SJCRH30 (cell line): ENCODE data around the gene RGS13. TPM values are rescaled to one million over a fixed set of nuclear protein-coding genes. Genes with fewer than 3 reads are reported as not detected.
A peak's percentile ranks its signal among the peaks of the same experiment; 100 is the strongest.

Experiments
- DNase-seq, 2 experiments: peaks; one replicate each; pipeline ENCODE4 v3.0.0-alpha.2; 2015 to 2020
- H3K27ac ChIP-seq: fragments of 250-450 bp; sonication (Bioruptor Pico); 2 replicates; pipeline ENCODE4 v1.5.1; 2020; ENCODE audit warnings: mild to moderate bottlenecking, moderate library complexity
- H3K27me3 ChIP-seq: fragments of 250-450 bp; sonication (Bioruptor Pico); 2 replicates; pipeline ENCODE4 v1.5.1; 2020; ENCODE audit warnings: mild to moderate bottlenecking, moderate library complexity
- H3K36me3 ChIP-seq: fragments of 250-450 bp; sonication (Bioruptor Pico); 2 replicates; pipeline ENCODE4 v1.5.1; 2020; ENCODE audit warnings: mild to moderate bottlenecking, moderate library complexity
- H3K4me1 ChIP-seq: fragments of 250-450 bp; sonication (Bioruptor Pico); 2 replicates; pipeline ENCODE4 v1.5.1; 2020; ENCODE audit warnings: mild to moderate bottlenecking, moderate library complexity
- H3K4me3 ChIP-seq: fragments of 250-450 bp; sonication (Bioruptor Pico); 2 replicates; pipeline ENCODE4 v1.5.1; 2020; ENCODE audit warnings: mild to moderate bottlenecking, moderate library complexity
- H3K9me3 ChIP-seq: fragments of 250-450 bp; sonication (Bioruptor Pico); replicated peaks from 2 replicates; pipeline ENCODE4 v1.5.1; 2020; ENCODE audit warnings: mild to moderate bottlenecking, moderate library complexity
- total RNA-seq: library from RNA; depleted of rRNA; stranded (reverse); fragments of >200 nt; shearing (Covaris generic); gene quantifications from 2 replicates; pipeline ENCODE4 v1.2.3, GENCODE V29; 2014; rRNA removed

The RGS13 gene, protein sequence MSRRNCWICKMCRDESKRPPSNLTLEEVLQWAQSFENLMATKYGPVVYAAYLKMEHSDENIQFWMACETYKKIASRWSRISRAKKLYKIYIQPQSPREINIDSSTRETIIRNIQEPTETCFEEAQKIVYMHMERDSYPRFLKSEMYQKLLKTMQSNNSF
- not detected in 2 replicates for total RNA-seq

DNA sequence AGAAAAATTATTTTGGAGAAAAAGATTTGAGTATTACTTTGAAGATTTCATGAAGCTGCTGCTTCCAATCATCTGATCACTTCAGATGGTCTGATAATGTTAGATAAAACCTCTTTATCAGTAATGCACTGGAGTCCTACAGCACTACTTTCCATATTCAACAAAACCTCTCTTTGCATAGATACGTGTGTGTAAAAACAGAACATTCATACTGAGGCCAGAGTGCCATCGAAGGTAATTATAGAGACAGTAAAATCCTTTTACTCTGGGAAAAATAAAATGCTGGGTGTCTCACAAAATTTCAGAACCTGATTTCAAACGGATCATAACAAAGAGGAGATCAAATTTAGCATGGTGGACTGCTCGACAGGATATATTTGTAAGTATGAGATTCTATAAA lies at the start of gene RGS13:
Gene RGS13, plus strand, starts transcription at position 209 of the 400 bp plus-strand sequence. CDS start 8,188 bp downstream, outside the sequence.
- no peaks in the 10 kb centered on the region for H3K27me3 ChIP-seq
- H3K4me1 ChIP-seq = no peaks in the 10 kb centered on the region
- DNase-seq = no peak
- H3K9me3 ChIP-seq = no peaks in the 10 kb centered on the region
- no peak within 1 kb of the TSS for H3K4me3 ChIP-seq
- H3K27ac ChIP-seq = no peak within 1 kb of the TSS
- no peaks in the 10 kb centered on the region for H3K36me3 ChIP-seq

DNA sequence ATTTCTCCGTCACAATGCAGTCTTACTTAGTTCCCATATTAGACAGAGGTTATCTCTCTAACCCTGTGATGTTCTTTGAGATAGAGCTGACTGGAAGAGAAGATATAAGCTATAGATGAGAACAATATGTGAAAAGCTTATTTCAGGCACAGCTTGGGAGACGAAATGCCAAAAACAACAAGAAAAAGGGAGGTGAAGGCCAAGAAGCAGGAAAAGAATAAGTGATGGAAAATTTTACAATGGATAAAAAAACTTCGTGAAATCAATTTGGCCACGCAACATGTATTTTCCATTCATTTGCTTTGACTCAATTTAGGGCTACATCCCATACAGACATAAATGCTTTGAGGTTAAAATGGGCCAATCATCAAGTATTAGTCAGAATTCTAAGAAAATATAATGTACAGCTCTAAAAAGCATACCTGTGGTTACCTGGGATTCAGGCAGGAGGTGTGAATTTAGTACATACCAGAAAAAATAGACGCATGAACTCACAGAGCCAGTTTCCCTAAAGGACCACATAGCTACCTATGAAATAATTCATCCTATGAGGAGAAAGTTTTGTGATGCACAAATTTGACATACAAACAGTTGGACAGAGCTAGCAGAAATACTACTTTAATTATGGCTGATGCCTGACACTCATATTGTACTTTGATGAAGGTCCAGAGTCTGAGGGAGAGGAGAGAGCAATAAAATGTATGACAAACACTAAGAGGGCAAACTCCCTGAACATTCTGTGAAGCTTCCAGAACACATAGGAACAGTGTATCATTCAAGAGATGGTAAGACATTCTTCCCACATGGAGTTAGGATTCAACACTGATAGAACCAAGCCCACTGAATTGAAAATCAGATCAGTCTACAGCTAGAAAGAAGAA lies 48.3 kb upstream of the RGS13 start:
- H3K4me3 ChIP-seq = no peak overlapping the region
- H3K9me3 ChIP-seq = no peaks in the 10 kb centered on the region
- no peaks in the 10 kb centered on the region for H3K27me3 ChIP-seq
- H3K27ac ChIP-seq = no peak overlapping the region
- no peaks in the 10 kb centered on the region for H3K4me1 ChIP-seq
- H3K36me3 ChIP-seq = no peaks in the 10 kb centered on the region
- DNase-seq = no peak

DNA sequence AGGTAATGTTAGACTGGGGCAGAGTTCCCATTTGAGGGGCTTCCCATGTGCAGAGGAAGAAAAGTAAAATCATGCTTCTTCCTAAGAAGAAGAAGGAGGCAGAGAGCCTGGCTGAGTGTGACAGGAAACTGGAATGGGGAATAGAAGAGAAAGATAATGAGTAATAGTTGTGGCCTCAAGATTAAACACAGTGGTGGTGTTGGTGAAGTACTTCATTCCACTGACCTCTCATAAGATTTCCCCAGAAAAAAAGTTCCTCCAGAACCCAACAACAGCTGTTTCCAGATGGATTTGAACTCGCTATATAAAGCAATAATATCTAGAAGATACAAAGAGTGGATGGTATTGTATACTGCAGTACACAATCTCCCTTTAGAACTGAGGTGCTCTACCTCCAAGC lies 47.4 kb upstream of the RGS13 start:
- H3K27ac ChIP-seq = no peak overlapping the region
- no peak overlapping the region for H3K4me3 ChIP-seq
- H3K9me3 ChIP-seq = no peaks in the 10 kb centered on the region
- H3K27me3 ChIP-seq = no peaks in the 10 kb centered on the region
- DNase-seq = no peak
- H3K4me1 ChIP-seq = no peaks in the 10 kb centered on the region
- H3K36me3 ChIP-seq = no peaks in the 10 kb centered on the region

DNA sequence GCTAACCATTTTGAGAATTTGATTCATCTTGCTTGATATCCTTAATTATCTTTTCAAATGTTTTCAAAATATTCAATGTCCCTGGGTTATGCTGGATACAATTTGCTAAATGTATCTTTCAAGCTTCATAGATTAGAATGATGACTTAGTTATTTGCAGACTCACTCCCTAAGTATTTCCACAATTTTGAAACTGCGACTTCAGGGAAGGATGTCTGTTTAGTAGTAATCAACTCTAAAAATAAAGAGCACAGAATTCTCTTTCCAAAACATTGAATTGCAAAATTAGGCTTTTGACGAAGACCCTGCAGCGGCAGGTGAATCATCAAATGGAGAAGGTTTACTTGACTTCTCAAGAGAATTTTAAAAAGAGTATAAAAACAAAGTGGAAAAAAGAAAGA lies 46.1 kb upstream of the RGS13 start:
- no peaks in the 10 kb centered on the region for H3K9me3 ChIP-seq
- no peak overlapping the region for H3K4me3 ChIP-seq
- no peak overlapping the region for H3K27ac ChIP-seq
- no peak for DNase-seq
- no peaks in the 10 kb centered on the region for H3K4me1 ChIP-seq
- no peaks in the 10 kb centered on the region for H3K27me3 ChIP-seq
- H3K36me3 ChIP-seq = no peaks in the 10 kb centered on the region

DNA sequence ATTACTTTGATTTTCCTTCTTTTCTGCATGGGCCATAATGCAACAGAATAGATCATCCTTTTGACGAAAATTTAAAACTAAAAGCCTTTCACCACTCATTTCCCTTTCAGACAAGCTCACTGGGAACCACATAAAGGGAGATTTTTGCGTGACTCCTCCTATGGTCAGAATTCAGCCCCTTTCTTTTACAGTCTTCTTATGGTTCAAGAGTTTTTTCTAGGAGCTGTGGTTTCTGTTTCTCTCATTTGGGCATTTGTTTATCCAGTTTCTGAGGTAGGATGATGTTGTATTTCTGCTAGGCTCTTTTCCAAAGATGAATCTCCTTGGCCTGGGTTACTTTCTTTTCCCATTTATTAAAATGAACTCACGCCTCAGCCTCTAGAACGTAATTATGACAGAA lies 43.4 kb upstream of the RGS13 start:
- H3K27ac ChIP-seq = no peak overlapping the region
- DNase-seq = no peak
- H3K27me3 ChIP-seq = no peaks in the 10 kb centered on the region
- H3K4me1 ChIP-seq = no peaks in the 10 kb centered on the region
- no peak overlapping the region for H3K4me3 ChIP-seq
- no peaks in the 10 kb centered on the region for H3K9me3 ChIP-seq
- no peaks in the 10 kb centered on the region for H3K36me3 ChIP-seq

DNA sequence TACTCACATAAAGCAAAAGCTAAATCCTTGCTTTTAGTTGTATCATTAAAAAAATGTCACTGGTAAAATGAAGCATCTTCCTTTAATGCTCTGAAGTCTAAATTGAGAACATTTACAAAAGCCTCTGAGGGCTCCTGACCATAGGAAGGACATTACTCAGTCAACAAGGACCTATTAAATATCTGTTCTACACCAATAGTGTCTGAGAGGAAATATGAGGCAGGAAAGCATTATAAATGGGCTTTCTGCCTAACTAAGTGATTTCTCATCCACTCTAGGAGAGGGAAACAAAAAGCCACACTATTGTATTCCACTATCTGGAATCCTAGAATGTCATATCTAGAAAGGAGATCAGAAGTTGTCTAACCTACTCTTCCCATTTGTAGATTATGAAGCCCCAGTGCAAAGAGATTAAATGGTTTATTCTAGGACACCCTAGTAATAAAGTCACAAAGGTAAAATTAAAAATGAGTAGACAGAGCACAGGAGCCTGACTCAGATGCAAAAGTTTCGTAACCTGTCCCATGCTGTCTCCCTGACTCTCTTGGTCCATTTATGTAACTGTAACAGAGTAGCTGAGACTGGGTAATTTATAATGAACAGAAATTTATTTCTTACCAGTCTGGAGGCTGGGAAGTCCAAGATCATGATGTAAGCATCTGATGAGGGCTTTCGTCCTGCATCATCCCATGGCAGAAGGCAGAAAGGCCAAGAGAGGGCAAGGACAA lies 42.8 kb upstream of the RGS13 start:
- no peak overlapping the region for H3K27ac ChIP-seq
- no peaks in the 10 kb centered on the region for H3K4me1 ChIP-seq
- H3K4me3 ChIP-seq = no peak overlapping the region
- H3K36me3 ChIP-seq = no peaks in the 10 kb centered on the region
- no peaks in the 10 kb centered on the region for H3K9me3 ChIP-seq
- no peak for DNase-seq
- no peaks in the 10 kb centered on the region for H3K27me3 ChIP-seq

DNA sequence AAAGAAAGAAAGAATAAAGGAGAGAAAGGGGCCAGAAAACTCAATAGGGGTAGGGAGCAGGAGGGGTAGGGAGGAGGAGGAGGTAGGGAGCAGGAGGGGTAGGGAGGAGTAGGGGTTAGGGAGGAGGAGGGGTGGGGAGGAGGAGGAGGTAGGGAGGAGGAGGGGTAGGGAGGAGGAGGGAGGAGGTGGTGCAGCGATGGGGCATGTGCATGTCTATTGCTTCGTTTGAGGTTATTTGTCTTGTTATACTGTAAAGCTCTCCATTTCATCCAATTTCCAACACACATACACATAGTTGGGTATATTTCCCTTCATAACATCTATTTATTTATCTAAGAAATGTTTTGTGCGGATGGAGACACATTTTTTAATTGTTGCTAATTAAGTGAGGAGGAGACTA lies 40.6 kb upstream of the RGS13 start:
- H3K9me3 ChIP-seq = no peaks in the 10 kb centered on the region
- no peak overlapping the region for H3K27ac ChIP-seq
- H3K4me1 ChIP-seq = no peaks in the 10 kb centered on the region
- H3K36me3 ChIP-seq = no peaks in the 10 kb centered on the region
- DNase-seq = no peak
- H3K27me3 ChIP-seq = no peaks in the 10 kb centered on the region
- no peak overlapping the region for H3K4me3 ChIP-seq

DNA sequence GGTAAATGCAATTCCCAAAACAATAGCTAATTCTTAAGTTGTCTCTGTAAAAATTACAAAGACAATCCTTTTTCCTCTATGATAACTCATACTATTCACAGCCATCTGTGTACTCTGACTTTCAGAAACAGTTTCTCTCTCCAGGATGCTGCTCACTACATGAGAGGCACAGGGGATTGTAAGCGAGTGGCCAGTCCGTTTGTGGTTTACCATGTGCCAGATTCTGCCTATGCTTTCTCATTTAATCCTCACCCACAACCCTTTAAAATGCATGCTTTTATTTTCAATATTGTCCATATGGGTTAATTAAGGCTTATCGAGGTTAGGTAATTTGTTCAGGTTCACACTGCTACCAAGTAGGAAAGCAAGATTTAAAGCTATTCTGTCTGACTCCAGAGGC lies 37.4 kb upstream of the RGS13 start:
- no peaks in the 10 kb centered on the region for H3K27me3 ChIP-seq
- no peak for DNase-seq
- no peaks in the 10 kb centered on the region for H3K36me3 ChIP-seq
- no peaks in the 10 kb centered on the region for H3K4me1 ChIP-seq
- no peak overlapping the region for H3K4me3 ChIP-seq
- no peaks in the 10 kb centered on the region for H3K9me3 ChIP-seq
- no peak overlapping the region for H3K27ac ChIP-seq

DNA sequence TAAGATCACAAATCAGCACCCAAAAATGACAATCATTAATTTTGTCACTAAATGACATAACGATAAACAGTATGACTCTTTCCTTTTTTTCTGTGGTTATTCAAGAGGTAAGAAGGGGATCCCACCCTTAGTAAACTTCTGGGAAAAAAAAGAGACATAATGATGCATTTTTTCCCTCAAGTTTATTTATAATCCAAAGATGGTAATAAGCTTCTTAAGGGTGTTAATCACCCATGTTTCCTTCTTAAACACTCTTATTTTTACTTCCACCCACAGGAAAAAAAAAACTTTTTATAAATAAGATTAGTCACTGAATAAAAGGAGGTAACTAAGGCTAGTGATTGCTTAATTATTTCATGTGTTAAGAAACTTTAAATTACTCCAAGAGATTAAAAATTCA lies 35.7 kb upstream of the RGS13 start:
- Histone ChIP-seq H3K9me3 (no peaks in the 10 kb centered on the region), H3K4me1 (no peaks in the 10 kb centered on the region), H3K27me3 (no peaks in the 10 kb centered on the region), H3K27ac (no peak overlapping the region), H3K4me3 (no peak overlapping the region), H3K36me3 (no peaks in the 10 kb centered on the region)
- DNase-seq = no peak

DNA sequence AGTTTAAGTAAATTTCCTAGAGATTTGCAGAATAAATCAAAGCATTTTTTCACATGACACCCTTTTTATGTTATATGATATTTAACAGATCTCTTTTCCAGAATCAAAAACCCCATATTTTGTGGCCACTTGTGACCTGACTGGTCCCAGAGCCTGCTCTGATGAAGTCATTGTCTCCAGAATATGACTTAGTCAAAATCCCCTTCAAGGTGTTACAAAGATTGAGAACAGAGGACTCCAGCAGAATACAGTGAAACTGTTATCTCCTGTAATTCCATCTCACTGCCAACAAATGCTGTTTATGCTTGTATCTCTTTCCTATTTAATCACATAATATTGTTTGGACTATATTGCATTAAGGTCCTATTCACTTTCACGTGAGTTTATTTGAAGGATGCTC lies 34.8 kb upstream of the RGS13 start:
- no peak for DNase-seq

DNA sequence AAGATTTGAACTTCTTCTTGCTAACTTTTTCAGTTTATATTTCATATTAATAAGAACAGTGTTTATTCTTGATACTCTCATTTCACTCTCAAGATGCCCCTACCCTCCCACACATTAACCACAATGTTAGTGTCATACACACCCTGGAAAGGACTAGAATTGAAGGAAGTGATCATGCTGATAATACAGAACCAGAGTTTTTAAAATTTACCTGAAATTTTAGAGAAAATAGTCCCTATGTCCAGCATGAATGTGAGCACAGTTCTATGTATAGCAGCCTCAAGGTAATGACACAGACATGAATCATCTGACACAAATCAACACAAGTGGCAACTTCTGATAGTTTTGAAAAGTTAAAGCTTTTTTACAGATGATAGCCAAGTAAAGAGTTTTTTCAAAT lies 34.4 kb upstream of the RGS13 start:
- Histone ChIP-seq H3K9me3 (no peaks in the 10 kb centered on the region), H3K4me3 (no peak overlapping the region), H3K4me1 (no peaks in the 10 kb centered on the region), H3K27me3 (no peaks in the 10 kb centered on the region), H3K36me3 (no peaks in the 10 kb centered on the region), H3K27ac (no peak overlapping the region)
- no peak for DNase-seq

More for the DNA sequence above, 34.8 kb upstream of the RGS13 start:
- Histone ChIP-seq H3K27me3 (no peaks in the 10 kb centered on the region), H3K9me3 (no peaks in the 10 kb centered on the region), H3K36me3 (no peaks in the 10 kb centered on the region), H3K4me3 (no peak overlapping the region), H3K4me1 (no peaks in the 10 kb centered on the region), H3K27ac (no peak overlapping the region)

DNA sequence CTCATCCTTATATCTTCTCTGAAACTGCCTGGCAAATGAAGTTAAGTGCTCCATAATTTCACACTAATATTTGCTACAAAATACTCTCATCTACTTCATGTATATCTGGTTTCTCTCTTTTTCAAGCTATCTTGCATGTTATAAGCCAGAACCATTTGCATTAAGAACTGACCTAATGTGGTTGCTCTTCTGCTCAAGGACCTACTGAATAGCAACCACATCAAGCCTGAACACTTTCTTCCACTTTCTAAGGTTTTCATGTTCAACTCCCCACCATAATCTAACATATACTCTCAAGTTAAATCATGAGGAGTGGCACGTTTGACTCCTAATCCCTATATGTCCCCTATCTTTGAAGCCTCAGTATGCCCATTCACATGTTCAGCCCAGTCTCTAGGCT lies 33.2 kb upstream of the RGS13 start:
- no peaks in the 10 kb centered on the region for H3K4me1 ChIP-seq
- DNase-seq = no peak
- no peaks in the 10 kb centered on the region for H3K36me3 ChIP-seq
- no peaks in the 10 kb centered on the region for H3K27me3 ChIP-seq
- H3K4me3 ChIP-seq = no peak overlapping the region
- no peaks in the 10 kb centered on the region for H3K9me3 ChIP-seq
- H3K27ac ChIP-seq = no peak overlapping the region

DNA sequence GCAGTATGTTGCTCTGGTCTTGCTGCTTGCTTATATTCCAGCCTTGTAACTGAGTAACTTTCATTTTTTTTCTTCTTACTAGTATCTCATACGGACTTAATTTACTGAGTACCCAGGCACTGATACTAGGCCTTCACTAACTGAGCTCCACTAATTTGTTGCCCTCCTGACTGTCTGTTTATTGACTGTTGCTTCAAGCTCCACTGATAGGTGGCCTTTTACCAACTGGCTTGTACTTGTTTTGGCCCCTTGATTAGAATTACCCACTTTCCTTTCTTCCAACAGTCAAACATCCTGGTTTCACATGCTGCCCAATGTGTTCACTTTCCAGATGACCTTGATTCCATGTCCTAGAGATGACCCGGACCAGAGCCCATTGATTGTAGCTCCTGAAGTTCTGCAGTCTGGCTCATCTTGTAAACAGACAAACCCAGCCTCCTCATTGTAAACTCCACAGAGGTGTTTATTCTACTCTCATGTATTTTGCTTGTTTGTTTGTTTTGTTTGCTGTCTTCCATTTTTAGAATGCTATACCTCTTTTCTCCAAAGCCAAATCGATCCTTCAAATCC lies 32.6 kb upstream of the RGS13 start:
- Histone ChIP-seq H3K4me1 (no peaks in the 10 kb centered on the region), H3K4me3 (no peak overlapping the region), H3K36me3 (no peaks in the 10 kb centered on the region), H3K27me3 (no peaks in the 10 kb centered on the region), H3K27ac (no peak overlapping the region), H3K9me3 (no peaks in the 10 kb centered on the region)
- no peak for DNase-seq

DNA sequence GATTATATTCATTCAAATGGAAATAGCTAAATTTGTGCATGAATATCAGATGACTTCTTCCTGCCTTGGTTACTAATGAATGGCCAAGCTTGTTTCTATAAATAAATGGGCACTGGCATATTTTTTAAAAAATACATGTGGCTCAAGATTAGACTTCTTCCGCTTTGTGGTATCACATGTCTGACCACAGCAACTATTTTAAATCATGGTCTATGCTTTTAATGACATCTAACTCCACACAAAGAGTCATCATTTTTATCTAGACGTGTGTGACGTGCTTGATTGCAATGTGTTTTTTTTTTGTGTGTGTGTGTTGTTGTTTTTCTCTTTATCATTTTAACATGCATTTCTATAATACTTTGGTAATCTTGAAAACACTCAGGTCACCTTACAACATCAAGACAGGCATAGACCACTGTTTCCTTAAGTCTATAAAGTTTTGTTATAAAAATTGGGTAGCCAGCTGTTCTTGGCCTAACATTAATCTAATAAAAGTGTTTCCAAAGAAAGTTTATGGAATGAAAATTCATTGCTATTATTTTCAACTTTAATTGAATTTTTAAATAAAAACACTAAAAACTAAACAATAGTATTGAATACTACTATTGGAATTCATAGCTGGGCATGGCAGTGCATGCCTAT lies 30.8 kb upstream of the RGS13 start:
- no peak overlapping the region for H3K27ac ChIP-seq
- H3K4me3 ChIP-seq = no peak overlapping the region
- no peaks in the 10 kb centered on the region for H3K4me1 ChIP-seq
- H3K36me3 ChIP-seq = no peaks in the 10 kb centered on the region
- peak in 1 of 2 experiments; percentile 6 for DNase-seq
- H3K27me3 ChIP-seq = no peaks in the 10 kb centered on the region
- H3K9me3 ChIP-seq = no peaks in the 10 kb centered on the region

DNA sequence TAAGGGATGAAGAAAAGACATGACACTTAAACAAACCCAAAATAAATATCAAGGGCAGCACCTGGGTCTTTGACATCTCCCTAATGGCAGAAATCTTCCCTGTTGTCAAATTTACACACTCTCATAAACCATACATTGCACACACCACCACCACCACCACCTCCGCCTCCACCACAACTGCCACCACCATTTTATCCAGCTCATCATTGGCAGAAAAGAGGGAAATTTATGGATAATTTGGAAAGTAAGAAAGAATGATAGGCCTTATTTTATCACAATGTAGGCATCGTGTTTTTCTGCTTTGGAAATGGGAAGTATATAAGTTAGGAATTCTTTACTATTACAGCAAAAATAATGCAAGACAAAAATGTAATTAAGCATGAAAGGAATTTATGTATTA lies 27.3 kb upstream of the RGS13 start:
- Histone ChIP-seq H3K27me3 (no peaks in the 10 kb centered on the region), H3K36me3 (no peaks in the 10 kb centered on the region), H3K9me3 (no peaks in the 10 kb centered on the region), H3K27ac (no peak overlapping the region), H3K4me3 (no peak overlapping the region), H3K4me1 (no peaks in the 10 kb centered on the region)
- DNase-seq = no peak
